Islet of Langerhans (tissue), 1 donor: ENCODE data around the gene GBX1.

ENCODE experiments used
- FAIRE-seq: peaks from one replicate; lab custom pipeline; 2011; peaks lifted over from hg19 to GRCh38; lab: Jason Lieb, UNC

Gene GBX1

GRCh38 chr7:151173386-151174245 is 6.1 kb upstream of the GBX1 start:
- no peak for FAIRE-seq

- no peak for FAIRE-seq
Observed at GRCh38 chr7:151172273-151173141, 5.0 kb upstream of the GBX1 start.

DNA sequence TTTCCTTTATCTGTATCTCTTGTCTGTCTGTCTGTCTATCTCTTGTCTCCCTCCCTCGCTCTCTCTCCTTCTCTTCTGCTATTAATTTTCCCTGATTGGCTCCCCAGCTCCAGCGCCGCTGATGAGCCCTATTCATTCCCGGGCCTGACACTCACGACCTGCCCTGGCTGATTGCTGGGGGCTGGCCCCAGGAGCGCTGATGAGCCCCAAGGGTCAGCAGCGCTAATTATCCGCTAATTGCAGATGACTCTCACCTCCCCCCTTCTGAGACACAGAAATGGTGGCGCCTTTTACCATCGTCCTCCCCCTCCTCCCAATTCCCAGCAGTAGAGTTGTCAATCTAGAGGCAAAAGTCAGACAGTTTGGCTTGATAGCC is 1.3 kb upstream of the GBX1 start:
- FAIRE-seq: no peak

DNA sequence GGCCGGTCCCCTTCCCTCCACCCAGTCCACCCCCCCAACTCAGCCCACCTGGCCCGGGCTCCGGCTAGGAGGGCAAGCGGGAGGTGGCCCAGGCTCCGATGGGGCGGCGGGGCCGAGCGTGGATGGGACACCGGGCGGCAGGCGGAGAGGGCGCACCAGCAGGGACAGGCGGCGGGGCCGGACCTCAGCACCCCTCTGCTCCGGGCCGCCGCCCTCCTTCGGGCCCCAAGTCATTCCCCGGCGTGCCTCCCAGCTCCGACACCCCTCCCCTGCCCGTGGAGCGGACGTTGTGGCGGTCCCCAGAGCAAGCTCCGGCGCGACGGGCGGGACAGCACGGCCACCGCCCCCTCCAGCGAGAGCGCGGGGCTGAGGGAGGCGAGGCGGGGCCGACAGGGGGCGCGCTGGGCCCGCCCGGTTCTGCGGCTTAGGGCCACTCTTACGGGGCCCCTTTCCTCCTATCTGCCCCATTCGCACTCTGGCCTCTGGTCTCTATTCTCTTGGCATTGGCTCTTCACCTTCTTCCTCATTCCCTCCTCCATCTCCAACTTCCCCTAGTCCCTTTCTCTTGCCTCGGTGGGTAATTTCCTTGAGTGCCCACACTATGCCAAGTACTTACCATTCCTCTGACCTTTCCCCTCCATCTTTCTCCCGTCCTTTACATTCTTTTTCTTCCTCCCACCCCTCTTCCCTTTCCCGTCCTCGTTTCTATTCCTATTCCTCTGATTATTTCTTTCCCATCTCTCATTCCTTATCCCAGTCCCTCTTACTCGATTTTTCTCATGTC is 701 bp upstream of the GBX1 start:
- FAIRE-seq: no peak

GRCh38 chr7:151166629-151167196 is 781 bp downstream of the GBX1 start:
- no peak for FAIRE-seq

GRCh38 chr7:151161757-151162156 is 5.7 kb downstream of the GBX1 start:
- no peak for FAIRE-seq

- FAIRE-seq: no peak
Observed at GRCh38 chr7:151157645-151158329, 9.7 kb downstream of the GBX1 start.

GRCh38 chr7:151152643-151153513 is 14.6 kb downstream of the GBX1 start:
- no peak for FAIRE-seq

DNA sequence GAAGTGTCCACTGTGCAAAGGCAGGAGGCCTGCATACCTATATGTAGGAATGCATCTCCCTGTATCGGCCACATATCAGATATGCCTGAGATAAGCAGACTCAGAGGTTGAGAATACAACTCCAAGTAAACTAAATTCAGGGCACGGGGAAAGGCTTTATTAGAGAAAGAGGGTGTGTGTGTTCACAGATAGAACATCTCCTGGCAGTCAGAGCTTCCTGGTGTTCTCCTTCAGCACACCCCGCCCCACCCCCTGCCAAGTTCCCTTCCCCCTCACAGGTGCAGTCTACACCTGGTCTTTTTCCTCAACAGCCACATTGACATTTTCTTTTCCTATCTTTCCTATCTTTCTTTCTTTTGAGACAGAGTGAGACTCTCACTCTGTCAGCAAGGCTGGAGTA is 17.1 kb downstream of the GBX1 start:
- no peak for FAIRE-seq

DNA sequence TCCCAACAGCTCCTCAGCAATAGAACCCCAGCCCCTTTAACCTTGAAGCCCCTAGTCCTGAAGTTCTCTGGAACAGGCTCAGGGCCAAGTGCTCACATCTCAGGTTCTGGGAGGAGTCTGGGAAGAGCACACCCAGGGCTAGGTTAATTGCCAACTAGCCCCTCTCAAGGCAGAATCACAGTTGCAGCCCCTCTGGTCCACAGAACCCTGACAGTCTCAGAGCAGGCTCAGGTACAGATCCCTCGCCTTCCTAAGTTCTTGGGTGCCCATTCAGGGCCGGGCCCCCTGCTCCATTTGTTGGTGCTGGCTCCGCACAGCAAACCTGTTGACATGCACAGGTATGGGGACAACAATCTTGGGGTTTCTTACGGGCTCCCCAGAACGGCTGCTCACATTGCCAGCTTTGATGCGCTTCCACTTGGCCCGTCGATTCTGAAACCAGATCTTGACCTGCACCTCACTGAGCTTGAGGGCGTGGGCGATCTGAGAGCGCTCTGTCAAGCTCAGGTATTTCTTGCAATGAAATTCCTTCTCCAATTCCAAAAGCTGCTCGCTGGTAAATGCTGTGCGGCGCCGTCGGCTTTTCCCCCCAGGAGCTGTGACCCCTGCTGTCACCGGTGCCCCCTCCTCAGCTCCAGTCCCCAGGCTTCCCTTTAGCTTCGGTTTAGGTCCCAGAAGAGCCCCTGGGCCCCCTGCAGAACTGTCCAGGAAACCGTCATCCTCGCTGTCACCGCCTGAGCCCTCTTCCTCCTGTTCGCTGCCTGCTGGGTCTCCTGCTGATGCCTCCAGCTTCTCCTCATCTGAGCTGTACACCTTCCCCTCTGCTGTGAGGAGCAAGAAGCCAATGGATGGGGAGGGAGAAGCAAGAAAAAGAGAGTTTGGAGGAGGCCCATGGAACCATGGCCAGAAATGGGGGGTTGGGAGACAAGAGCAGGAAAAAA is 18.9 kb downstream of the GBX1 start:
- no peak for FAIRE-seq

GRCh38 chr7:151146761-151147160 is 20.7 kb downstream of the GBX1 start:
- FAIRE-seq: no peak

GRCh38 chr7:151144387-151144786 is 23.1 kb downstream of the GBX1 start:
- FAIRE-seq: no peak

GRCh38 chr7:151143261-151144015 is 24.1 kb downstream of the GBX1 start:
- FAIRE-seq: no peak

DNA sequence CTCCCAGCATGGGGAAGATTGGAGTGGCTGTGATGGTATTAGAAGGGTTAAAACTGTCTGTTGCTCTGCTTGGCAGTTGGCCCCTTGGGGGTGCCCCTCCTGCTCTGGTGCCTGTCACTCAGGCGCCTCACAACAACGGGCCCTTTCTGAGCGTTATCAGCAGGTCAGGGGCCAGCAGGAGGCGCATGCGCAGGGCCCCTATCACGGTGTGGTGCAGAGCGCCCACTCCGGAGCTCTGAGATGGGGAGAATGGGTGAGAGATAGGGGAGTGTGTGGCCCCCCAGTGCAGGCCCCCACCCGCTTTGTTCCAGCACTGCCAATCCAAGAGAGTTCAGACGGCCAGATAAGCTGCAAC is 24.8 kb downstream of the GBX1 start:
- no peak for FAIRE-seq

DNA sequence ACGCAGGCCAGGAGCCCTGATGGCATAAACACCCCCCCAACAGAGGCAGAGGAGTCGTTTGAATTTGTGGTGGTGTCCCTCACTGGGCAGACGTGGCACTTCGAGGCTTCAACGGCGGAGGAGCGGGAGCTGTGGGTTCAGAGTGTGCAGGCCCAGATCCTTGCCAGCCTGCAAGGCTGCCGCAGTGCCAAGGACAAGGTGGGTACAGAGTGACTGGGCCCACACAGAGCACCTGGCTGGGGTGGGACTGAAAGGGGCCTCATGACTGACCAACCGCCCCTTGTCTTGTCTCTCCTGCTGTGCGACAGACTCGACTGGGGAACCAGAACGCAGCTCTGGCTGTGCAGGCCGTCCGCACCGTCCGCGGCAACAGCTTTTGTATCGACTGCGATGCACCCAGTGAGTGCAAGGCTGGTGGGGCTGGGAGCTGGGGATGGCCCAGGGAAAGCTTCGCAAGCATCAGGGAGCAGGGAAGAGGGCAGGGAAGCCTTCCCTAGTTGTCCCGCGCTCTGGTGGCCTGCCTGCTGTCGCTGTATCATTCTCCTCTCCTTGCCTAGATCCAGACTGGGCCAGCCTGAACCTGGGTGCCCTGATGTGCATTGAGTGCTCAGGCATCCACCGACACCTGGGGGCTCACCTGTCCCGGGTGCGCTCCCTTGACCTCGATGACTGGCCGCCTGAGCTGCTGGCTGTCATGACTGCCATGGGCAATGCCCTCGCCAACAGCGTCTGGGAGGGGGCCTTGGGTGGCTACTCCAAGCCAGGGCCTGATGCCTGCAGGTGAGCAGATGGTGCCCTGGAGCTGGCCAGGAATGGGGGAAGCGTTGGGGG is 25.4 kb downstream of the GBX1 start:
- FAIRE-seq: no peak

DNA sequence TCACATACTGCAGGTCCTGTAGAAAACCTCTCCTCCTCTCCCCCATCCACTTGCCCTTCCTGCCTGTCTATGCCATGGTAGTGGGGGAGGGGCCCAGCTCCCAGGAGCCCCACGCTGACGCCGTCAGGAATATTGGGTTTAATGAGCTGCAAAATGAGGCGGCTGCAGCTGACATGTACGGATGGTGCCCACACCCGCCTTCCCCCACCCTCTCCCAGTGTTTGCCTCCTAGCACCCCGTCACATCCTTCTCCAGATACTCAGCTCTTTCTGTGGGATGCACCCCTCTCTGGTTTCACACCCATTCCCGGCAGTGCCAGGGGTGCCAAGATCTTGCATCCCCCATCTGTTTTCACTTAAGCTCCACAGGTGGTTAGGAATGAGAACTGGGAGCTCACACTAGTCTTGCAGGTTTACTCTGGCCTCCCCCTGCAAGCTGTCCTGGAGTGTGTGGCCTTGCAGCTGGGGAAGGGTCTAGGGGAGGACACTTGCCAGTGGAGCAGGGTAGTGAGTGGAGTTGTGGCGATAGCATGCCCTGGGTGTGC is 26.1 kb downstream of the GBX1 start:
- no peak for FAIRE-seq

DNA sequence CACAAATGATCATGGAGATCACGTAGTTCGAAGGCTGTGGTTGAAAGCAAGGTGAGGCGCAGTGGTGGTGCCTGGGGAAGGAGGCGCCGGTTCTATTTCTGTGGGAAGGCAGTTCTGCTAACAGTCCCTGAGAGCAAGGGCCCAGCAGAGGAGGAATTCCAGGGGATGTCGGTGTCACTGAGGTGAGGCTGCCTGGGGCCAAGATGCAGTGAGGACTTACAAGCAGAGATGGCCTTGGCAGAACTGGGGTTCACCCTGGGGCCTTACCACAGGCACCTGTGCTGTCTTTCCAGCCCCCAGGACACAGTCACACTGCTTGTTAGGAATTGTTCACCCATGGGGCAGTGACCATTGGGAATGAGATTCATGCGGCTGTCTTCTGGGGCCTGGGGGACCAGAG is 26.7 kb downstream of the GBX1 start:
- FAIRE-seq: no peak

DNA sequence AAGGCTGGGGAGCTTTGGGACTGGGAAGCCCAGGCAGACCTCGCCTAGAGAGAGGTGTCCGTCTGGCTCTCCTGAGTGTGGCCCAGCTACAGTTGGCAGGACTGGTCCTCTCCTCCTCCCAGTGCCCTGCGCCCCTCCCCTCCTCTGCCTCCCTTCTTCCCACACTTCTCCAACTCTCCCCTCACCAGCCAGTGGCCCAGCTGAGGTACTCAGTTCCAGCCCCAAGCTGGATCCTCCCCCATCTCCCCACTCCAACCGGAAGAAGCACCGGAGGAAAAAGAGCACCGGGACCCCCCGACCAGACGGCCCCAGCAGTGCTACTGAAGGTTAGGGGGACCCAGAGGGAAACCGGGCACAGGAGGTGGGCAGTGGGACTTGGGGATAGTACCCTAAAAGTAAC is 27.7 kb downstream of the GBX1 start:
- no peak for FAIRE-seq
